GM12873 (cell line): ENCODE data around the gene LRP1B.

Experiments used
- CTCF ChIP-seq: IDR thresholded peaks from 2 replicates; pipeline ENCODE4 v1.5.1; 2012; ENCODE audit warnings: low read depth, mild to moderate bottlenecking, moderate library complexity, low read length, control low read depth; ENCODE audit not compliant: insufficient read depth; ENCODE audit errors: missing control alignments

The LRP1B gene

DNA sequence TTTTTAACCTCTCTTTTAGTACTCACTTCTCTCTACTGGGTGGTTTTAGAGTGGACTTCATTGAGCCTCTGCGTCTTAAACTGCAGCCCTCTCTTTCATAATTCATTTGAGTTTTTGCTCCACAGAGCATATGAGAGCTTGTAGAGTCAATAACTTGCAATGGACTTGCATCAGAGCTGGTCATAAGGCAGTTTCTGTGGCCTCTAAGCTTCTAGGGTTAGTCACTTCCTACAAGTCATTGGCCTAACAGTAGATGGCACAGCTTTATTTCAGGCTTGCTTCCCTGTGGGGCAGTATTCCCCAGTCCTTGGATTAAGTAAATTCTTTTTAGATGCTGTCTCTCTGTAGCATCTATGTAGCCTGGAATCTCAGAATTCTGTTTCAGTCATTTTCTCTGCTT lies 1435.7 kb downstream of the LRP1B start:
- TF ChIP-seq CTCF, result no peak

DNA sequence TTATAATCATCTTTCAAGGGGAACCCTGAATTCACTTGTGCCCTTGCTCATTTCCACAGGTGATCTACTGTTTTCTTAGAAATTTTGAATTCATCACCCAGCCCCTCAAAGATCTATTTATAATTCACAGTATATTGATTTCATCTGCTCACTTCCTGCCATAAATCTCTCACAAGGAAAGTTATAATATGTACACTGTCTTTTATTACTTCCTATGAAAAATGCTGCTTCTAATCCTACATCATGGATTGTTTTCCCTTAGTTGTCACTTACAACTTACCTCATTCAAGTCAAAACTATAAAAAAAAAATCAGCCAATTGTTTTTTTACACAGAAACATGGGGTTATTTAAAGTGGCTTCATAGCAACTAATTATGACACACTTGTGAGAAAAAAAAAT lies 1443.0 kb downstream of the LRP1B start:
- TF ChIP-seq CTCF, result no peak

- TF ChIP-seq CTCF, result no peak
These were observed 1447.2 kb downstream of the LRP1B start for GRCh38 chr2:140683658-140684057.

DNA sequence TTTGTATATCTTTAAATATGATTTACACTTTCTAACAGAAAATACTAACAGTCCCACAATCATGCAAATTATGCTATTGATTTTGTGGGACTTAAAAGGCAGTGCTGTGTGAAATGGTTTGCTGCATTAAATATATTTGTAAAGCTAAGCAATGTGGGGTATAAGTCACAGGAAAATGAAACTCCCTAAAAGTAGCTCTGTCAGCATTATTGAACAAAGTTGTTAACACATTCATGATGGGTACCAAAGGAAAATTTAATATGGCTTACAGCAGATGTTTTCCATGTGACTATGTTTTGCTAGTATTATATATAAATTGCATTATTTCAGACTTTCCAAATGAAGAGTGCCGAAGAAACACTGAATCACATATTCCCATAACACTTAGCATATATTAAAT lies 1450.0 kb downstream of the LRP1B start:
- TF ChIP-seq CTCF, result no peak

DNA sequence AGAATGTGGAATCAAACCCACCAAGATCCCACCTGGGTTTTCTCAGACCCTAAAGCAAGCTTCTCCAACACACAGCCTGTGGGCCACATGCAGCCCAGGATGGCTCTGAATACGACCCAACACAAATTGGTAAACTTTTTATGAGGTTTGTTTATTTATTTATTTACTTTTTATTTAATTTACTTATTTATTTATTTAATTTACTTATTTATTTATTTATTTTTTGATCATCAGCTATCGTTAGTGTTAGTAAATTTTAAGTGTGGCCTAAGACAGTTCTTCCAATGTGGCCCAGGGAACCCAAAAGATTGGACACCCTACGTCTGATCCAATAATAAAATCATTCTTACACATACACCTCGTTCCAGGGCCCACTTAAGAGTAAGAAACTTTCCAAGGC lies 1451.1 kb downstream of the LRP1B start:
- TF ChIP-seq CTCF, result no peak

GRCh38 chr2:140669911-140670310 lies 1460.9 kb downstream of the LRP1B start:
- TF ChIP-seq CTCF, result no peak

GRCh38 chr2:140667203-140667602 lies 1463.6 kb downstream of the LRP1B start:
- TF ChIP-seq CTCF, result no peak
